Common myeloid progenitor, CD34-positive (primary cell): ENCODE results near the gene ADAT2.

Source experiments
- CTCF ChIA-PET: fragments of 350-600 bp; sonication (Branson Sonifier 250); formaldehyde crosslinking; loops from one replicate; lab custom pipeline; 2021; ENCODE audit warnings: antibody characterized with exemption; lab: Charles Lee
- POLR2A ChIA-PET: fragments of 350-600 bp; sonication (Branson Sonifier 250); formaldehyde crosslinking; loops from one replicate; lab custom pipeline; 2021; ENCODE audit warnings: antibody characterized with exemption; lab: Charles Lee
- DNase-seq, 3 donors: peaks; one replicate each; pipeline versions ENCODE4 v3.0.0 to v3.0.0-alpha.2; 2013
- H3K27ac ChIP-seq, 2 experiments: 1 replicate in 1 of 2; 2 replicates in 1 of 2; pipeline ENCODE4 v1.7.0; 2013; ENCODE audit warnings: inconsistent platforms in 2 of 2, low read length in 2 of 2, mild to moderate bottlenecking in 2 of 2, low read depth in 1 of 2, moderate library complexity in 1 of 2; ENCODE audit not compliant: severe bottlenecking in 2 of 2, insufficient read depth in 1 of 2, poor library complexity in 1 of 2
- H3K27me3 ChIP-seq, 5 experiments: replicated peaks in 2 of 5; 1 replicate in 3 of 5; 2 replicates in 2 of 5; pipeline versions ENCODE4 v1.6.1 to v1.7.0; 2013; ENCODE audit warnings: low read length in 4 of 5, mild to moderate bottlenecking in 2 of 5, moderate library complexity in 2 of 5, inconsistent platforms in 1 of 5; ENCODE audit not compliant: insufficient read depth in 5 of 5, control insufficient read depth in 4 of 5
- H3K36me3 ChIP-seq, 4 experiments: 1 replicate in 2 of 4; 2 replicates in 2 of 4; pipeline versions ENCODE4 v1.6.1 to v1.7.0; 2013; ENCODE audit warnings: low read length in 3 of 4, control low read depth in 1 of 4, mild to moderate bottlenecking in 1 of 4; ENCODE audit not compliant: control insufficient read depth in 4 of 4, insufficient read depth in 4 of 4
- H3K4me1 ChIP-seq, 4 experiments: 1 replicate in 3 of 4; 2 replicates in 1 of 4; pipeline versions ENCODE4 v1.6.1 to v1.7.1; 2013; ENCODE audit warnings: low read length in 3 of 4, mild to moderate bottlenecking in 3 of 4, control low read depth in 1 of 4, inconsistent platforms in 1 of 4, moderate library complexity in 1 of 4; ENCODE audit not compliant: control insufficient read depth in 4 of 4, insufficient read depth in 4 of 4; ENCODE audit errors: control extremely low read depth in 1 of 4
- H3K4me3 ChIP-seq, 7 experiments: 1 replicate in 4 of 7; 2 replicates in 3 of 7; pipeline versions ENCODE4 v1.5.1 to v1.7.0; 2013; ENCODE audit warnings: mild to moderate bottlenecking in 7 of 7, low read length in 6 of 7, moderate library complexity in 6 of 7, inconsistent platforms in 2 of 7, low read depth in 2 of 7, control low read depth in 1 of 7; ENCODE audit not compliant: insufficient read depth in 4 of 7, control insufficient read depth in 1 of 7; ENCODE audit errors: extremely low read depth in 1 of 7
- H3K9me3 ChIP-seq, 5 experiments: 1 replicate in 4 of 5; 2 replicates in 1 of 5; pipeline versions ENCODE4 v1.6.1 to v1.7.1; 2013; ENCODE audit warnings: low read length in 4 of 5, mild to moderate bottlenecking in 2 of 5, inconsistent platforms in 1 of 5, low read depth in 1 of 5, moderate library complexity in 1 of 5; ENCODE audit not compliant: control insufficient read depth in 4 of 5, insufficient read depth in 2 of 5; ENCODE audit errors: control extremely low read depth in 1 of 5
- WGBS: methylation state at CpG from one replicate; pipeline ENCODE4 v1.1.5; 2013; ENCODE audit not compliant: insufficient coverage; 5-methylcytosine and 5-hydroxymethylcytosine counted together

The ADAT2 gene

GRCh38 chr6:143406673-143407072 is 43.8 kb downstream of the ADAT2 start:
- no peak overlapping the region for H3K4me3 ChIP-seq
- H3K27me3 ChIP-seq, result no peaks in the 10 kb centered on the region
- peaks cover 0 to 2% (median under 1%) of the 10 kb centered on the region in 4 experiments for H3K4me1 ChIP-seq
- no peak for DNase-seq
- no peak overlapping the region for H3K27ac ChIP-seq
- no peaks in the 10 kb centered on the region for H3K9me3 ChIP-seq
- no peaks in the 10 kb centered on the region for H3K36me3 ChIP-seq
- 100% methylated on average over 1 of the region's 3 CpGs for WGBS
- CTCF ChIA-PET, result no interaction called here
- POLR2A ChIA-PET, result no interaction called here

GRCh38 chr6:143405373-143406154 is 44.9 kb downstream of the ADAT2 start:
- DNase-seq, result no peak
- Histone ChIP-seq H3K36me3 (no peaks in the 10 kb centered on the region), H3K4me1 (peaks cover 7 to 13% (median 10%) of the 10 kb centered on the region in 4 experiments), H3K27me3 (no peaks in the 10 kb centered on the region), H3K9me3 (no peaks in the 10 kb centered on the region), H3K27ac (no peak overlapping the region), H3K4me3 (no peak overlapping the region)
- CTCF ChIA-PET, result interaction anchor here (1.0 kb wide), 1 partner anchor 9 kb away, joined by 3 read pairs; no protein-coding TSS in a partner anchor
- WGBS, result 92% methylated on average over 6 of the region's 9 CpGs
- POLR2A ChIA-PET, result no interaction called here

GRCh38 chr6:143402721-143403336 is 47.7 kb downstream of the ADAT2 start:
- ChIA-PET POLR2A (no interaction called here), CTCF (no interaction called here)
- 96% methylated on average over 6 of the region's 7 CpGs for WGBS
- no peak for DNase-seq
- Histone ChIP-seq H3K27me3 (no peaks in the 10 kb centered on the region), H3K4me1 (peaks cover 7 to 18% (median 13%) of the 10 kb centered on the region in 4 experiments), H3K4me3 (no peak overlapping the region), H3K27ac (no peak overlapping the region), H3K36me3 (no peaks in the 10 kb centered on the region), H3K9me3 (no peaks in the 10 kb centered on the region)

GRCh38 chr6:143401636-143402370 is 48.7 kb downstream of the ADAT2 start:
- Histone ChIP-seq H3K4me1 (peaks cover 7 to 18% (median 13%) of the 10 kb centered on the region in 4 experiments), H3K36me3 (no peaks in the 10 kb centered on the region), H3K27ac (no peak overlapping the region), H3K4me3 (no peak overlapping the region), H3K9me3 (no peaks in the 10 kb centered on the region), H3K27me3 (no peaks in the 10 kb centered on the region)
- POLR2A ChIA-PET, result interaction anchor here (0.7 kb wide), 1 partner anchor 22 kb away, joined by 4 read pairs; no protein-coding TSS in a partner anchor
- CTCF ChIA-PET, result interaction anchor here (0.9 to 1.5 kb wide), 4 partner anchors 15 to 26 kb away, joined by 3 to 5 read pairs (median 3); no protein-coding TSS in a partner anchor
- whole genome bisulfite sequencing, result 100% methylated on average over 3 of the region's 5 CpGs
- DNase-seq, result no peak

GRCh38 chr6:143401068-143401446 is 49.4 kb downstream of the ADAT2 start:
- ChIA-PET POLR2A (no interaction called here), CTCF (interaction anchor here (0.9 to 1.5 kb wide), 4 partner anchors 16 to 26 kb away, joined by 3 to 5 read pairs (median 3); no protein-coding TSS in a partner anchor)
- H3K4me1 ChIP-seq, result peaks cover 7 to 18% (median 13%) of the 10 kb centered on the region in 4 experiments
- H3K27ac ChIP-seq, result no peak overlapping the region
- no peak overlapping the region for H3K4me3 ChIP-seq
- no peak for DNase-seq
- no peaks in the 10 kb centered on the region for H3K27me3 ChIP-seq
- WGBS, result 25% methylated on average over 1 of the region's 1 CpG
- H3K9me3 ChIP-seq, result no peaks in the 10 kb centered on the region
- no peaks in the 10 kb centered on the region for H3K36me3 ChIP-seq

GRCh38 chr6:143400258-143401067 is 50.0 kb downstream of the ADAT2 start:
- no peaks in the 10 kb centered on the region for H3K9me3 ChIP-seq
- peak; percentile 17 to 75 (median 71) for DNase-seq
- no peaks in the 10 kb centered on the region for H3K27me3 ChIP-seq
- H3K4me3 ChIP-seq, result peak overlapping the region in 1 of 7 experiments; percentile 17
- H3K36me3 ChIP-seq, result no peaks in the 10 kb centered on the region
- H3K4me1 ChIP-seq, result peaks cover 7 to 18% (median 13%) of the 10 kb centered on the region in 4 experiments
- ChIA-PET POLR2A (no interaction called here), CTCF (interaction anchor here (0.9 to 1.5 kb wide), 4 partner anchors 16 to 27 kb away, joined by 3 to 5 read pairs (median 3); no protein-coding TSS in a partner anchor)
- H3K27ac ChIP-seq, result no peak overlapping the region
- 46% methylated on average over 3 of the region's 6 CpGs for WGBS
